IMR-90 (cell line): ENCODE data around the gene TRIM62. TPM values are rescaled to one million over a fixed set of nuclear protein-coding genes. Genes with fewer than 3 reads are reported as not detected.

ENCODE experiments used
- ATAC-seq: fragments of 200-7000 bp; cut with Tn5 transposase; 2 replicates; pipeline ENCODE4 v1.9.1; 2020; ENCODE audit warnings: low read depth, mild to moderate bottlenecking, moderate library complexity
- BruUV-seq: library from RNA; stranded (reverse); fragments of 400-500 nt; replicated peaks from 2 replicates; lab custom pipeline; 2021; lab: Mats Ljungman, UMichigan
- CTCF ChIA-PET: fragments of 300-600 bp; formaldehyde crosslinking; extraction: SDS; loops from one replicate; lab custom pipeline; 2021; ENCODE audit warnings: antibody characterized with exemption; lab: Yijun Ruan, JAX
- POLR2A ChIA-PET: fragments of 300-600 bp; sonication (Branson Sonifier 250); formaldehyde crosslinking; loops from one replicate; lab custom pipeline; 2022; ENCODE audit warnings: antibody characterized with exemption; ENCODE audit not compliant: unreplicated experiment; lab: Charles Lee
- DNase-seq: peaks from one replicate; pipeline ENCODE4 v3.0.0; 2013
- H2AFZ ChIP-seq: replicated peaks from 2 replicates; pipeline ENCODE3; 2013; ENCODE audit warnings: low read length, mild to moderate bottlenecking; ENCODE audit not compliant: poor library complexity
- H2AK5ac ChIP-seq: 2 replicates; pipeline ENCODE4 v1.6.1; 2013; ENCODE audit warnings: low read depth, low read length, inconsistent platforms
- H2AK9ac ChIP-seq: replicated peaks from 2 replicates; pipeline ENCODE3; 2013; ENCODE audit warnings: mild to moderate bottlenecking, low read depth, low read length, moderate library complexity; ENCODE audit not compliant: poor library complexity
- H2BK120ac ChIP-seq: 2 replicates; pipeline ENCODE4 v1.6.1; 2013; ENCODE audit warnings: low read depth, low read length, inconsistent platforms
- H2BK15ac ChIP-seq: 3 replicates; pipeline ENCODE4 v1.6.1; 2013; ENCODE audit warnings: low read depth, low read length, inconsistent platforms
- H2BK20ac ChIP-seq: 2 replicates; pipeline ENCODE4 v1.6.1; 2013; ENCODE audit warnings: low read depth, mild to moderate bottlenecking, inconsistent platforms, low read length, moderate library complexity
- H2BK5ac ChIP-seq: 2 replicates; pipeline ENCODE4 v1.6.1; 2013; ENCODE audit warnings: mild to moderate bottlenecking, low read depth, low read length, inconsistent platforms; ENCODE audit not compliant: poor library complexity, severe bottlenecking
- H3K14ac ChIP-seq: replicated peaks from 2 replicates; pipeline ENCODE4 v1.6.1; 2013; ENCODE audit warnings: low read depth, low read length, inconsistent platforms
- H3K18ac ChIP-seq: 2 replicates; pipeline ENCODE4 v1.6.1; 2013; ENCODE audit warnings: low read depth, low read length, control low read depth
- H3K23ac ChIP-seq: 2 replicates; pipeline ENCODE4 v1.6.1; 2013; ENCODE audit warnings: low read depth, low read length, inconsistent platforms
- H3K27ac ChIP-seq: 2 replicates; pipeline ENCODE4 v1.5.1; 2013; ENCODE audit warnings: mild to moderate bottlenecking, control low read depth, low read length; ENCODE audit not compliant: insufficient read depth
- H3K27me3 ChIP-seq: 2 replicates; pipeline ENCODE4 v1.6.1; 2013; ENCODE audit warnings: low read length; ENCODE audit not compliant: control insufficient read depth, insufficient read depth
- H3K36me3 ChIP-seq: 2 replicates; pipeline ENCODE4 v1.6.1; 2013; ENCODE audit warnings: low read length, mixed read lengths; ENCODE audit not compliant: control insufficient read depth, insufficient read depth
- H3K4ac ChIP-seq: 2 replicates; pipeline ENCODE4 v1.6.1; 2013; ENCODE audit warnings: low read depth, low read length, inconsistent platforms
- H3K4me1 ChIP-seq: 2 replicates; pipeline ENCODE4 v1.6.1; 2013; ENCODE audit warnings: low read length, mixed read lengths; ENCODE audit not compliant: control insufficient read depth, insufficient read depth
- H3K4me2 ChIP-seq: 2 replicates; pipeline ENCODE4 v1.6.1; 2013; ENCODE audit warnings: low read depth, mild to moderate bottlenecking, control low read depth, low read length, moderate library complexity
- H3K4me3 ChIP-seq: 2 replicates; pipeline ENCODE4 v1.5.1; 2013; ENCODE audit warnings: low read depth, mild to moderate bottlenecking, control low read depth, low read length, moderate library complexity; ENCODE audit not compliant: insufficient read depth
- H3K56ac ChIP-seq: 2 replicates; pipeline ENCODE4 v1.6.1; 2013; ENCODE audit warnings: low read length, inconsistent platforms; ENCODE audit not compliant: insufficient read depth; ENCODE audit errors: extremely low read depth
- H3K79me1 ChIP-seq, 2 experiments: 2 replicates each; pipeline ENCODE4 v1.6.1; 2013; ENCODE audit warnings: low read length in 2 of 2, inconsistent platforms in 1 of 2, low read depth in 1 of 2
- H3K9ac ChIP-seq: 2 replicates; pipeline ENCODE4 v1.6.1; 2013; ENCODE audit warnings: low read depth, low read length, control low read depth
- H3K9me1 ChIP-seq: 2 replicates; pipeline ENCODE4 v1.6.1; 2013; ENCODE audit warnings: low read length, inconsistent platforms; ENCODE audit not compliant: insufficient read depth
- H3K9me3 ChIP-seq: 2 replicates; pipeline ENCODE4 v1.6.1; 2013; ENCODE audit warnings: low read length; ENCODE audit not compliant: control insufficient read depth, insufficient read depth
- H4K20me1 ChIP-seq: 2 replicates; pipeline ENCODE4 v1.6.1; 2013; ENCODE audit warnings: low read length, inconsistent platforms; ENCODE audit not compliant: insufficient read depth
- H4K5ac ChIP-seq: 2 replicates; pipeline ENCODE4 v1.6.1; 2013; ENCODE audit warnings: mild to moderate bottlenecking, low read depth, low read length, control low read depth
- H4K8ac ChIP-seq, 2 experiments: 2 replicates each; pipeline ENCODE4 v1.6.1; 2013; ENCODE audit warnings: low read depth in 2 of 2, low read length in 2 of 2, control low read depth in 1 of 2, inconsistent platforms in 1 of 2
- H4K91ac ChIP-seq: 2 replicates; pipeline ENCODE4 v1.6.1; 2013; ENCODE audit warnings: low read depth, low read length, inconsistent platforms; ENCODE audit not compliant: insufficient read depth
- FOS ChIP-seq: fragments of 150-350 bp; IDR thresholded peaks from 2 replicates; pipeline ENCODE4 v1.6.1; 2016; ENCODE audit warnings: low read depth, low read length
- WGBS, 2 experiments: methylation state at CpG; one replicate each; pipeline versions ENCODE4 v1.1.5 to v1.1.7; 2013; ENCODE audit warnings: missing lambda C conversion rate in 2 of 2; ENCODE audit not compliant: insufficient read length in 1 of 2; ENCODE audit errors: extremely low coverage in 2 of 2; 5-methylcytosine and 5-hydroxymethylcytosine counted together
- dilution Hi-C: fragments of 300-500 bp; cut with HindIII; formaldehyde crosslinking; loops from one replicate; pipeline ENCODE4 v1.14.3; 2018; ENCODE audit warnings: low sequenced_read_pairs; ENCODE audit not compliant: unreplicated experiment
- in situ Hi-C: fragments of 300-500 bp; cut with MboI; formaldehyde crosslinking; loops from 3 replicates; pipeline ENCODE4 v1.14.3; 2019; ENCODE audit warnings: low sequenced_read_pairs, inconsistent platforms, mixed read lengths
- intact Hi-C: fragments of 100-400 bp; cut with micrococcal nuclease; formaldehyde crosslinking; loops from 2 replicates; pipeline ENCODE4 v1.10.0; 2022
- polyA plus RNA-seq, 3 experiments: library from polyadenylated mRNA; depleted of rRNA; stranded (reverse); fragments of >200 nt; gene quantifications; 2 replicates each; pipeline ENCODE4 v1.2.3, GENCODE V29; 2012; ENCODE audit warnings: low replicate concordance in 1 of 3
- total RNA-seq: library from RNA; depleted of rRNA; stranded (reverse); fragments of >200 nt; gene quantifications from 2 replicates; pipeline ENCODE4 v1.2.3, GENCODE V29; 2012

TRIM62 gene
- total and polyA plus RNA-seq, 2 of the 4 experiments (the other 2 are of a cell fraction), result 3.0 to 11.1 TPM

GRCh38 chr1:33165809-33166208 lies 16.0 kb downstream of the TRIM62 start:
- no peak overlapping the region; the same call in 1 of the 2 replicates for H3K4ac ChIP-seq
- no peak for DNase-seq
- peak overlapping the region; percentile 71 for H2AK5ac ChIP-seq
- no peak overlapping the region for H2BK15ac ChIP-seq
- no peak overlapping the region for H4K5ac ChIP-seq
- H4K91ac ChIP-seq, result no peak overlapping the region
- no peak for TF ChIP-seq FOS
- peaks cover 33% of the 10 kb centered on the region for H3K9me1 ChIP-seq
- H3K27me3 ChIP-seq, result no peaks in the 10 kb centered on the region
- no CpG with 5 or more reads among the region's 6 CpGs for WGBS, 2 experiments
- dilution Hi-C loops, result no loop called here
- 0 out of 2 replicates have a peak, but pooled peaks cover 2% of the 10 kb centered on the region for H4K20me1 ChIP-seq
- no peak overlapping the region for H3K14ac ChIP-seq
- intact Hi-C loops, result no loop called here
- no peak overlapping the region for H3K56ac ChIP-seq
- H2AFZ ChIP-seq, result no peak overlapping the region
- H2BK20ac ChIP-seq, result no peak overlapping the region
- in situ Hi-C loops, result no loop called here
- no peak overlapping the region for H2BK5ac ChIP-seq
- ATAC-seq, result no peak
- no peak overlapping the region for H3K4me3 ChIP-seq
- ChIA-PET CTCF (no interaction called here), POLR2A (no interaction called here)
- no peak overlapping the region for H3K18ac ChIP-seq
- BruUV-seq, result no TSS peak
- H3K4me1 ChIP-seq, result peaks cover 35% of the 10 kb centered on the region
- H4K8ac ChIP-seq, result no peak overlapping the region
- H3K4me2 ChIP-seq, result no peak overlapping the region
- H3K27ac ChIP-seq, result no peak overlapping the region
- no peak overlapping the region for H3K23ac ChIP-seq
- peaks cover 15 to 66% of the 10 kb centered on the region in 2 experiments for H3K79me1 ChIP-seq
- no peak overlapping the region for H2AK9ac ChIP-seq
- no peak overlapping the region; the same call in 1 of the 2 replicates for H2BK120ac ChIP-seq
- H3K9ac ChIP-seq, result no peak overlapping the region
- 0 out of 2 replicates have a peak, but pooled peaks cover 3% of the 10 kb centered on the region for H3K9me3 ChIP-seq
- peaks cover 10% of the 10 kb centered on the region; the same call in 1 of the 2 replicates for H3K36me3 ChIP-seq
